ENCODE measurements around the gene PRDM15. TPM values are rescaled to one million over a fixed set of nuclear protein-coding genes. Genes with fewer than 3 reads are reported as not detected.

Gene PRDM15
- total RNA-seq, 4 donors from 2014 or later: 5.3 to 6.8 (median 5.8) TPM

- no peak for TF ChIP-seq CTCF (IDR thresholded peaks at IDR 0.05; ENCODE audit: low read depth)
Observed at GRCh38 chr21:41825881-41826280, 53.3 kb downstream of the PRDM15 start.

DNA sequence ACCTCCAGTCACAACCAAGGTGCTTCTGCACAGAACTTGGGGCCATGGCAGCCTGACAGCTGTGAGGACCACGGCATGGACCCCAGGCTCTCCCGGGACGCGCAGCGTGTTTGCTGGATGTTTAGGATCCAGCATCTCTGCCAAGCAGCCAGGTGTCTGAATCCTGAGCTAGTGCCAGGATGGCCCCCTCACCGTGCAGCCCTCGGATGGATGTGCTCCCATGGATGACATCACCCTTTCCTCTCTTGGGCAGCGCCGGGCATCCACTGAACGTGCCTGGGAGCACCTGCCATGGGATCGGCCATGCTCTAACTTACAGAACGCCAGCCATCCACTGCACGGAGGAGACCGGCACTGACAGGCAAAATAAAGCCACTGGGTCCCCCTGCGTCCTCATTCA lies 53.9 kb downstream of the PRDM15 start:
- no peak for TF ChIP-seq CTCF (IDR thresholded peaks at IDR 0.05; ENCODE audit: low read depth)

- TF ChIP-seq CTCF (IDR thresholded peaks at IDR 0.05; ENCODE audit: low read depth): no peak
Observed at GRCh38 chr21:41824466-41825207, 54.5 kb downstream of the PRDM15 start.

- TF ChIP-seq CTCF (IDR thresholded peaks at IDR 0.05; ENCODE audit: low read depth): no peak
Observed at GRCh38 chr21:41823906-41824305, 55.2 kb downstream of the PRDM15 start.

- TF ChIP-seq CTCF (IDR thresholded peaks at IDR 0.05; ENCODE audit: low read depth): no peak
Observed at GRCh38 chr21:41823166-41823565, 56.0 kb downstream of the PRDM15 start.

DNA sequence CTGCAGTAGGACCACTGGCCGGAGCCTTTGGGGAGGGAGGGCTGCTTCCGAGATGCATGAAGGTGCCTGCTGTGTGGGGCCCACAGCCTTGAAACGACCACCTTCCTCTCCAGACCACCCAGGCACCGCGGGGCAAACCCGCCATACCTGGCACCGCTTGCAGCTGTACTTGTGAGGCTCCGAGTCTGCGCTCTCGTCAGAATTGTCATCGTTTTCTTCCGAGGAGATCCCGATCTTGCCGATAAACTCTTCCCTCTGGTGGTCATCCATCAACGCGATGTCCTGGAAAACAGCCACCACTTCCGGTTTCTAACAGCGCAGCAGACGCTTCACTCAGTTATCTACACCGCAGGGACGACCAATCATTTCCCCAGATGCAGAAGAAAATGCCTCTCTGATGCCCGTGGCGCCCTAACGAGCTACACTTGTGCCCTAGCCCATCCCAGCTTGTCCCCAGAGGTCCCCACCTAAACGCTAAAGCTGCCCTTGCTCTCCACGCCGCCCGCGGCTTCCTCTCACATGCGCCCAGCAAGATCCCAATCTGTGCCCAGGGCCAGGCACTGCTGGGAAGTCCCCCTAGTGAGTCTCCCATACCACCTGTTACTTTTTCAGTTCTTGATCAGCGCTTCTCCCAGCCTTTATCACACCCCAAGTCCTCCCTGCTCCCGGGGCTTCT lies 57.2 kb downstream of the PRDM15 start:
- TF ChIP-seq CTCF (IDR thresholded peaks at IDR 0.05; ENCODE audit: low read depth): no peak

DNA sequence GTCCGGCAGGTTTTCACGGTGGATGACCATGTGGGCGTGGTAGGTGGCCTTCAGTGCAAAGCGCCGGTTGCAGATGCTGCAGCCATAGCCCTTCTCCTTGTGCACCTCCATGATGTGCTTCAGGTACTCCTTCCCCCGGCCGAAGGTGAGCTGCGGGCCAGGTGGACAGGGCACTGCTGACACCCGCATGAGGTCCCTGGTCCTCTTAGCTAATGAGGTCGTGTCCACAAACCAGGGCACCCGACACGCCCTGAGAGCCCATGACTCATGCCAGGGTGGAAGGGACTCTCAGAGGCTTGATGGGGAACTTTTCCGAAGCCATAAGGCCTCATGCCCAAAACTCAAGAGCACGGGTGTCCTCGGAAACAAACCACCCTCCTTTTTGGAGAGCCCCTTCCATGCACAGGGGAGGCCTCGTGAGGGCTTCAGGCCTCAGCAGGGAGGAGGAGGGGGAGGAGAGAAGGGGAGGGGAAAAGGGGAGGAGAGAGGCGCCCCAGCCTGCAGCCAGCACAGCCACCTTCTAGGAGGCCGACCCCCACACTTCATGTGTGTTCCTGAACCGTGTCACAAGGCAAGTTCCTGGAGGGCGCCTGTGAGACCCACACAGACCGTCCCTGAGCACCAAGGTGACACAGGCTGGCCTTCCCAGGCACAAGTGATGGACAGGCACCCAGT lies 57.9 kb downstream of the PRDM15 start:
- no peak for TF ChIP-seq CTCF (IDR thresholded peaks at IDR 0.05; ENCODE audit: low read depth)

Measured in subcutaneous adipose tissue (tissue), 4 donors.